HepG2 (cell line): Measurements from ENCODE around the gene ELP5. TPM values are rescaled to one million over a fixed set of nuclear protein-coding genes. Genes with fewer than 3 reads are reported as not detected.
A peak's percentile ranks its signal among the peaks of the same experiment; 100 is the strongest.

Source experiments
- ATF7-NPFF ChIP-seq: sonication (generic); formaldehyde crosslinking; IDR thresholded peaks from 2 replicates; pipeline ENCODE4 v1.8.1; 2023; ENCODE audit warnings: mild to moderate bottlenecking, low read depth, missing genetic modification reagents, moderate library complexity
- CC2D1A ChIP-seq: sonication (generic); formaldehyde crosslinking; IDR thresholded peaks from 2 replicates; pipeline ENCODE4 v1.8.1; 2023; ENCODE audit warnings: mild to moderate bottlenecking, missing genetic modification reagents
- HMGXB3 ChIP-seq: sonication (generic); formaldehyde crosslinking; IDR thresholded peaks from 2 replicates; pipeline ENCODE4 v1.4.0; 2020; ENCODE audit warnings: missing genetic modification reagents, borderline replicate concordance
- ISX ChIP-seq: sonication (generic); formaldehyde crosslinking; conservative IDR thresholded peaks from 2 replicates; pipeline ENCODE4 v1.5.0; 2020; ENCODE audit warnings: missing genetic modification reagents
- KDM2A ChIP-seq: sonication (generic); formaldehyde crosslinking; IDR thresholded peaks from 2 replicates; pipeline ENCODE4 v1.4.0; 2020; ENCODE audit warnings: low read depth, missing genetic modification reagents, borderline replicate concordance
- MLX ChIP-seq: IDR thresholded peaks from 2 replicates; pipeline ENCODE4 v1.6.1; 2016
- NFATC3 ChIP-seq: sonication (generic); formaldehyde crosslinking; IDR thresholded peaks from 2 replicates; pipeline ENCODE4 v1.5.1; 2020; ENCODE audit warnings: mild to moderate bottlenecking, missing genetic modification reagents
- SRSF1 ChIP-seq: fragments of 200-400 bp; formaldehyde crosslinking; optimal IDR thresholded peaks from 2 replicates; pipeline ENCODE3; 2017; ENCODE audit warnings: mild to moderate bottlenecking, low read depth, low read length, moderate library complexity
- UBTF ChIP-seq: sonication (generic); formaldehyde crosslinking; IDR thresholded peaks from 2 replicates; pipeline ENCODE4 v1.4.0; 2020; ENCODE audit warnings: mild to moderate bottlenecking, missing genetic modification reagents
- ZEB1 ChIP-seq: IDR thresholded peaks from 2 replicates; pipeline ENCODE4 v1.6.1; 2012; ENCODE audit warnings: mild to moderate bottlenecking, low read depth, inconsistent platforms; ENCODE audit not compliant: insufficient replicate concordance
- ZNF281 ChIP-seq: sonication (generic); formaldehyde crosslinking; IDR thresholded peaks from 2 replicates; pipeline ENCODE4 v1.4.0; 2020; ENCODE audit warnings: missing genetic modification reagents, borderline replicate concordance
- ZNF343 ChIP-seq: sonication (generic); formaldehyde crosslinking; IDR thresholded peaks from 2 replicates; pipeline ENCODE4 v1.4.0; 2020; ENCODE audit warnings: mild to moderate bottlenecking, missing genetic modification reagents
- ZNF350 ChIP-seq: sonication (generic); formaldehyde crosslinking; IDR thresholded peaks from 2 replicates; pipeline ENCODE4 v1.4.0; 2020; ENCODE audit warnings: mild to moderate bottlenecking, low read depth, missing genetic modification reagents, borderline replicate concordance
- ZNF460 ChIP-seq: sonication (generic); formaldehyde crosslinking; IDR thresholded peaks from 2 replicates; pipeline ENCODE4 v1.5.1; 2020; ENCODE audit warnings: missing genetic modification reagents, mild to moderate bottlenecking, borderline replicate concordance
- ZNF710 ChIP-seq: sonication (generic); formaldehyde crosslinking; IDR thresholded peaks from 2 replicates; pipeline ENCODE4 v1.5.0; 2020; ENCODE audit warnings: mild to moderate bottlenecking, missing genetic modification reagents, borderline replicate concordance
- polyA plus RNA-seq, 8 experiments: library from polyadenylated mRNA; depleted of rRNA in 3 of 8; stranded (reverse) in 7 of 8; unstranded in 1 of 8; fragments of >200 nt; fragmentation: Illumina TruSeq in 4 of 8; extraction: Trizol in 4 of 8; gene quantifications; 2 replicates each; pipeline versions ENCODE4 v1.2.1 to v1.2.3, GENCODE V29; 2011 to 2016; ENCODE audit warnings: low read depth in 4 of 8, missing spikeins in 1 of 8, mixed read lengths in 1 of 8; ENCODE audit not compliant: insufficient read depth in 1 of 8
- total RNA-seq, 5 experiments: library from RNA; depleted of rRNA; stranded (reverse); fragments of >200 nt; fragmentation: Illumina TruSeq; extraction: Trizol; gene quantifications; 2 replicates each; pipeline ENCODE4 v1.2.3, GENCODE V29; 2016; ENCODE audit warnings: low read depth in 1 of 5

ELP5 gene
- total and polyA plus RNA-seq, 2 of the 13 experiments (the other 11 are each of a cell fraction or from before 2014, with no cell fraction given), result 67.6 to 69.8 TPM

GRCh38 chr17:7258731-7259554, 6.9 kb downstream of the ELP5 start (continued):
- TF ChIP-seq ZNF281 (CRISPR knock-in tag) (peak; percentile 28; the same call in 1 of the 2 replicates), KDM2A (CRISPR knock-in tag) (peak; percentile 52; the same call in 1 of the 2 replicates), SRSF1 (no peak), ZEB1 (no peak), NFATC3 (CRISPR knock-in tag) (no peak), MLX (no peak), HMGXB3 (CRISPR knock-in tag) (no peak), ZNF343 (no peak), ISX (CRISPR knock-in tag) (no peak), CC2D1A (CRISPR knock-in tag) (no peak), ZNF460 (no peak), ZNF710 (CRISPR knock-in tag) (peak; percentile 32; the same call in 1 of the 2 replicates), UBTF (CRISPR knock-in tag) (no peak; the same call in 1 of the 2 replicates), ZNF350 (CRISPR knock-in tag) (peak; percentile 17; the same call in 1 of the 2 replicates), ATF7-NPFF (CRISPR knock-in tag) (no peak)
